ENCODE results near the gene NUP62CL.
A peak's percentile ranks its signal among the peaks of the same experiment; 100 is the strongest.

NUP62CL gene

DNA sequence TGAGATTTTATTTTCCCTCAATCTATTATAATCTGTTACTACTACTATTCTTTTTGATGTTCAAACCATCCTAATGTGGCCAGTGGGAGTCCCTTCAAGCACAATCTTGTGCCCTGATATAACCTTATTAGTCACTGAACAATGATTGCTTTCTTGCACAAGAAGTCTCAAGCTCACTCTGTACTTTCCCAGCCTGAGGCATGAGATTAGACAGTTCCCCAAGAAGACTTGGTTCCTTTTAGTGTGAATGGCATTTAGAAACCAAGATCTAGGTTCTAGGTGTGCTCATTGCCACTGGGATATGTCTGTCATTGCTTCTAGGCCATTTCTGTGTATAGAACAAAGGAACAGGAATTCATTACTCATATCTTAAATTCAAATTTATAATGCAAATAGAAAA, 59.6 kb downstream of the NUP62CL start:
- ATAC-seq, result peak in 1 of 2 donors; percentile 53

DNA sequence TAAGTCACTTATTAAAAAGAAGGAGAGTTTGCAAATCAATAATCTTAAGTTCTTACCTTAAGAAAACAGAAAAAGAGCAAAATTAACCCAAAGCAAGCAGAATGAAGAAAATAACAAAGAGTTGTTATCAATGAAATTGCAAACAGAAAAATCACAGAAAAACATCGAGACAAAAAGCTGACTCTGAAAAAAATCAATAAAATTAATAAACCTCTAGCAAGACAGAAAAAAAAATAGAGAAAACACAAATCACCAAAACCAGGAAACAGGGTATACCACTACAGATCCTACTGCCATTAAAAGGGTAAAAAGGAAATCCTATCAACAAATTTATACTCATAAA, 70.3 kb downstream of the NUP62CL start:
- no peak for ATAC-seq

DNA sequence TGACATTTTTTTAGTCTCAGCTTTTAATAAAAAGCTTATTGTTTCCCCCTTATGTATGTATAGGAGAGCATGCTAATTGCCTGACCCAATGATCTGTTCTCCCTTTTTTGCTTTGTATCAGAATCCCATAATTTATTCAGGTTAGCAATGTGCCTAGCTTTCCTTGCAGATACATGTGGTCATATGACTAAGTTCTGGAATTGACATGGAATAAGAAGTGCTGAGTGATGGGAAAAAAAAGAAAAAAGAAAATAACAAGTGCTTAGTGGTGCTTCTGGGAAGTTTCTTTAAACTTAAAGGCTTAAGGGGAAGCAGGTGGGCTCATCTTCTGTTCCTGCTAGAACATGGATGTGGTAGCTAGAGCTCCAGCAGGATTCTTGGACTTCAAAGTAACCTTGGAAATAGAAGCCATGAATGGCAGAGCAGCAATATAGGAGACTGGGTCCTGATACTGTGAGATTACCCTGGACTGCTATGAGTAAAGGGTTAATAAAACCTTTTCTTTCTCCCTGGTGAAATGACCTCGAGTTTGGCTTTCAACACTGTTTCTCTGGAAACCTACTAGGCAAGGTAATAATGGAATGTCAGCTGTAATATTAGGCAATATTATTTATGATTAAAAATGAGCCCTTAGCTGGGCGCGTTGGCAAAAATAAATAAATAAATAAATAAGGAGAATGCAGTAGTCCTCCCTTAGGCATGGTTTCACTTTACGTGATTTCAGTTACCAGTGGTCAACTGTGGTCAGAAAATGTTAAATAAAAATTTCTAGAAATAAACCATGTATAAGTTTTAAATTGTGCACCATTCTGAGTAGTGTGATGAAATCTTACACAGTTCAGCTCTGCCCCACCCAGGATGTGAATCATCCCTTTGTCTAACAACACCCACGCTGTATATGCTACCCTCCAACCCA, 70.9 kb downstream of the NUP62CL start:
- peak; percentile 69 to 94 for ATAC-seq

DNA sequence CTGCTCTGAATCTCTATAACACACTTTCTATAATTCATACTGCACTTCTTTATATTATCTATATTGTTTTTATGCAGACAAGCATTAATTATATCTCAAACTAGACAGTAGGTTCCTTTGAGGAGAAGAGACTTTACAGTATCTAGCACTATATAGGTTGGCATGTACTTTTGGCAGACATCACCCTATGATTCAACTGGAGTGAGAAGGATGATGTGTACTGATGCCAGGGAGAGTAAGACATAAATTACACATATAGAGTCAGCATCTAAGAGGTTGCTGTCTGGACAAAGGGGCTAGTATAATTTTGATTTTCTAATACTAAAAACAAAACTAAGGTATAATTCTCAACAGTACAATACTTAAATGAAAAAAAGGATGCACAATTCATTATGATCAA, 82.5 kb downstream of the NUP62CL start:
- no peak for ATAC-seq

DNA sequence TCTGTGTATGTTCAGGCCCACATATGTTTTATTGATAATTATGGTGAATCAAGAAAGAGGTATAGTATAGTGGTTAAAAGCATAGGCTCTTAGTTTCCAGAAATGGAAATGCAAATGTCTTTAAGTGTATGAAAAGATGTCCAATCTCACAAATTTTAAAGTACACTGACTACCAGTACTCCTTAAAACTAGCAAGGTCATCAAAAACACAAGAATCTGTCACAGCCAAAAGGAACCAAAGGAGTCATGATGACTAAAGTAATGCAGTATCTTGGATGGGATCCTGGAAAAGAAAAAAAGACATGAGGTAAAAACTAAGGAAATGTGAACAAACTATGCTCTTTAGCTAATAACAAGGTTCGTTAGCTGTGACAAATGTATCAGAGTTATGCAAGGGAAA, 87.0 kb downstream of the NUP62CL start:
- no peak for ATAC-seq

DNA sequence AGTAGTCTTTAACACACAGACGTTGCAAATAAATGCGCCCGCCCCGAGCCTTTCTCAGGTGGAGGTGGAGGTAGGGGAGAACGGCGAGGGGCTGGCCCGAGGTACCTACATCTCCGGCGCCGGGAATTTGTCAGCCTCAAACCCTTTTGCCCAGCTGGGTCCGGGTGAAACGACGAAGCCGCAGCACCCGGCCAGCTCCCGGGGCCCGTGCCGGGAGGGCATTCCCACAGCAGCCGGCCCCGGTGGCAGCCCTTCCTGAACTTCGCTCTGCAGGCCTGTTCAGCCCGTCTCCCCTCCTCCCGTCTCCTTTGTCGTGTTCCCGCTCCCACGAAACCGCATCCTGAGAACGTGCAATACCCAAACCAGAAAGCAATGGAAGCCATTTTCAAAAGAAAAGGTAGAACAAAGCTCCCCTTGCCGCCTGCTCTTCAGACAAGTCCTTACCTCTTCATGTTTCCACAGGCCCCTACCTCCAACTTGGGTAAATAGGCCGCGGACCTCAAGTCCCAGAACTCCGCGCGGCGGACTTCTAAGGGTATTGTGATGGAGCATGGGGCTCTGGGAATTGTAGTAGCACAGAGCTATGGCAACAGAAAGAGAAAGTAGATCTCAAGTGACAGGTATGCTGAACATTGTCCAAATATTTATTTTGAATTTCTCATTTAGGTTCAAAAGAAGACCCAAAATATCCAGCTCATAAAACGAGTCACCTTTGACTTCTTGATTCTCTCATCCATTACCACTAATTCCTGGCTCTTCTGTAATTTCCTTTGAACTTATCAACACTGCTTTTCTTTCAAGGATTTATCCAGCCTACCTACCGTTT, 87.7 kb downstream of the NUP62CL start, which contains the start of gene RBM41:
TSS of gene RBM41 (minus strand) at position 501 of the 826 bp plus-strand sequence. CDS start at position 452, 49 bp downstream.
- ATAC-seq, result peak; percentile 100

DNA sequence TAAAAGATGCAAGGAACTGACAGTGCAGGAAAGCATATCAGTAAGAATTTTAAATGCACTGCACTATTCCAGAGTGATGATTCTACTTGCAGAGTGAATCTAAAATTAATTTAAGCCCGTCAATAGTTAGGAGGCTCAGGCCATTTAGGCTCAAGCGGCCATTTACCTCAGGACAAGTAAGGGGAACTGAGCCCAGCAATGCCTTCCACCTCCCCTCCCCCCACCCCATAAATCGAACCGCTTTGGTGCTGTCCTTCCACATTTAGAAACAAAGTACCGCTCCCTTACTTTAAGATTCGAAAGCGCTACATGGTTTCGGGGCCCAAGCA, 88.3 kb downstream of the NUP62CL start:
- no peak for ATAC-seq

DNA sequence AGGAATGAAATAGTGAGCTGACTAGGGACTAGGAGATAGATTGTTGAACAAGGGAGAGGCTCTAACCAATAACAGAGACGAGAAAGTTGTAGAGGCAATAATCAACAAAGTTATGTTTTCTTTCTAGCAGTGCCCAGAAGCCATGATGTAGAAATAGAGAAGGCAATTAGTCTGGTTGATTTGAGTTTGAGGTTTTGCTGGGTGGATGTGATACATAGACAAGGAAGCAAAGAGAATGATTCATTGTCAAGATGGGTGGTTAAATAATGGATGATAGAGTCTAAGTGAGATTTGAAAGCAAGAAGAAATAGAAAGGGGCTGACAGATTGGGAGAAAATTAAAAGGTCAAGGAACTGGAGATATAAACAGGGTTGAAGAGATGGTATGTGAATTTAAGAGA, 98.8 kb downstream of the NUP62CL start:
- ATAC-seq, result no peak

DNA sequence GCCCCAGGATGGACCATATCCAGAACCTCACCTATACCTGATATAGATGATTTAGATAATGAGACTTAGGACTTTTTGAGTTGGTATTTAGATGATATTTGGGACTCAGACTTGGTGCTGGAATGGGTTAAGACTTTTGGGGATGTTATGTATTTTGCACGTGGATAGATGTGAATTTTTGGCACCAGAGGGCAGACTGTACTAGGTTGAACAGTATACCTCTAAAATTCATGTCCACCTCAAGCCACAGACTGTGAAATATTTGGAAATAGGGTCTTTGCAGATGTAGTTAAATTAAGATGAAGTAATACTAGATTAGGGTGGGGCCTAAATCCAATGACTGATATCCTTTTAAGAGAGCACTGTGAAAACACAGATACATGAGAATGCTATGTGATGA, 103.3 kb downstream of the NUP62CL start:
- ATAC-seq, result no peak

DNA sequence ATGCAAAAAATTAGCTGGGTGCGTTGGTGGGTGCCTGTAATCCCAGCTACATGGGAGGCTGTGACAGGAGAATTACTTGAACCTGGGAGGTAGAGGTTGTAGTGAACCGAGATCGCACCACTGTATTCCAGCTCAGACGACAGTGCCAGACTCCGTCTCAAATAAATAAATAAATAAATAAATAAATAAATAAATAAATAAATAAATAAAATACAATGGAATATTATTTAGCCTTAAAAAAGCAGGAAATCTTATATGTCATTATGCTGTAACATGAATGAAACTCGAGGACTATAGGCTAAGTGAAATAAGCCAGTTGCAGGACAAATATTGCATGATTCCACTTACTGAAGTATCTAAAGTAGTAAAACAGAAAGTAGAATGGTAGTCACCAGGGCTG, 130.1 kb downstream of the NUP62CL start:
- ATAC-seq, result no peak

All from activated CD4-positive, CD25-positive, alpha-beta regulatory T cell treated with anti-CD3 and anti-CD28 coated beads, Interleukin-2, amount 50 U/mL, for 24 hours (primary cell).